CD4-positive, alpha-beta T cell treated with Interleukin-15 for 1 hour (primary cell): ENCODE results near the gene TRAF2.
A peak's percentile ranks its signal among the peaks of the same experiment; 100 is the strongest.
"Not testable (repeated sequence)": the region's sequence is repeated elsewhere in the genome, so short reads cannot be mapped to it uniquely, and the experiment has no call there.

Experiments
- DNase-seq: peaks from one replicate; pipeline ENCODE4 v3.0.0-alpha.2; 2020

The TRAF2 gene

GRCh38 chr9:136885950-136886578 is at the start of gene TRAF2:
TSS of gene TRAF2 (plus strand) at chr9:136886516. CDS start at chr9:136898741, 12,225 bp downstream.
- DNase-seq, result peak; percentile 98

- no peak for DNase-seq
Measured at GRCh38 chr9:136837146-136837855, 49.0 kb upstream of the TRAF2 start.

GRCh38 chr9:136837856-136838277 is 48.4 kb upstream of the TRAF2 start:
- not testable (repeated sequence) for DNase-seq

GRCh38 chr9:136838314-136839228 is 47.7 kb upstream of the TRAF2 start:
- DNase-seq, result no peak

GRCh38 chr9:136839229-136840139 is 46.8 kb upstream of the TRAF2 start:
- DNase-seq, result no peak

- DNase-seq, result no peak
Measured at GRCh38 chr9:136840140-136840876, 46.0 kb upstream of the TRAF2 start.

- no peak for DNase-seq
Measured at GRCh38 chr9:136840877-136841645, 45.3 kb upstream of the TRAF2 start.

- DNase-seq, result not testable (repeated sequence)
Measured at GRCh38 chr9:136841646-136842379, 44.5 kb upstream of the TRAF2 start.

- peak; percentile 80 for DNase-seq
Measured at GRCh38 chr9:136842380-136842948, 43.9 kb upstream of the TRAF2 start, which contains the start of gene AJM1. TSS of gene AJM1 (plus strand) at chr9:136842478. CDS start at chr9:136844415, 1,937 bp downstream.

GRCh38 chr9:136843159-136843800 is 43.0 kb upstream of the TRAF2 start:
- not testable (repeated sequence) for DNase-seq

- DNase-seq, result peak; percentile 54
Measured at GRCh38 chr9:136843801-136844740, 42.2 kb upstream of the TRAF2 start.

- DNase-seq, result no peak
Measured at GRCh38 chr9:136844761-136845464, 41.4 kb upstream of the TRAF2 start.

GRCh38 chr9:136845465-136846260 is 40.7 kb upstream of the TRAF2 start:
- no peak for DNase-seq

- no peak for DNase-seq
Measured at GRCh38 chr9:136846376-136847087, 39.8 kb upstream of the TRAF2 start.

GRCh38 chr9:136847088-136847825 is 39.1 kb upstream of the TRAF2 start:
- no peak for DNase-seq
